Measurements from ENCODE around the gene TARS2.

The TARS2 gene

GRCh38 chr1:150514260-150514659 is 27.0 kb downstream of the TARS2 start:
- no peak for DNase-seq (ENCODE audit: low read depth)
- TF ChIP-seq CTCF (conservative IDR thresholded peaks at IDR 0.05; ENCODE audit: low read depth, low read length), result no peak
- H3K4me3 ChIP-seq (ENCODE audit: low read depth, low read length), result no peak overlapping the region

- DNase-seq (ENCODE audit: low read depth), result no peak
- TF ChIP-seq CTCF (conservative IDR thresholded peaks at IDR 0.05; ENCODE audit: low read depth, low read length), result no peak
- H3K4me3 ChIP-seq (ENCODE audit: low read depth, low read length), result peak overlapping the region; percentile 79
These were observed 27.7 kb downstream of the TARS2 start for GRCh38 chr1:150514913-150515327.

- peak; percentile 1 for TF ChIP-seq CTCF (conservative IDR thresholded peaks at IDR 0.05; ENCODE audit: low read depth, low read length)
- H3K4me3 ChIP-seq (ENCODE audit: low read depth, low read length), result peak within 1 kb of the TSS; percentile 79
These were observed 28.3 kb downstream of the TARS2 start, which contains the start of gene FALEC for GRCh38 chr1:150515328-150516049. FALEC (plus strand) TSS chr1:150515752.

GRCh38 chr1:150516050-150516591 is 28.9 kb downstream of the TARS2 start:
- TF ChIP-seq CTCF (conservative IDR thresholded peaks at IDR 0.05; ENCODE audit: low read depth, low read length), result peak; percentile 38
- DNase-seq (ENCODE audit: low read depth), result no peak
- H3K4me3 ChIP-seq (ENCODE audit: low read depth, low read length), result peak overlapping the region; percentile 79

More at GRCh38 chr1:150515328-150516049, 28.3 kb downstream of the TARS2 start, which contains the start of gene FALEC:
- DNase-seq (ENCODE audit: low read depth), result peak; percentile 97

GRCh38 chr1:150516616-150517015 is 29.4 kb downstream of the TARS2 start:
- DNase-seq (ENCODE audit: low read depth), result peak; percentile 72
- peak overlapping the region; percentile 79 for H3K4me3 ChIP-seq (ENCODE audit: low read depth, low read length)
- peak; percentile 38 for TF ChIP-seq CTCF (conservative IDR thresholded peaks at IDR 0.05; ENCODE audit: low read depth, low read length)

- TF ChIP-seq CTCF (conservative IDR thresholded peaks at IDR 0.05; ENCODE audit: low read depth, low read length), result no peak
- DNase-seq (ENCODE audit: low read depth), result no peak
- H3K4me3 ChIP-seq (ENCODE audit: low read depth, low read length), result no peak overlapping the region
These were observed 34.2 kb downstream of the TARS2 start for GRCh38 chr1:150521196-150521968.
